Measurements from ENCODE around the gene TUBB1.

Gene TUBB1

DNA sequence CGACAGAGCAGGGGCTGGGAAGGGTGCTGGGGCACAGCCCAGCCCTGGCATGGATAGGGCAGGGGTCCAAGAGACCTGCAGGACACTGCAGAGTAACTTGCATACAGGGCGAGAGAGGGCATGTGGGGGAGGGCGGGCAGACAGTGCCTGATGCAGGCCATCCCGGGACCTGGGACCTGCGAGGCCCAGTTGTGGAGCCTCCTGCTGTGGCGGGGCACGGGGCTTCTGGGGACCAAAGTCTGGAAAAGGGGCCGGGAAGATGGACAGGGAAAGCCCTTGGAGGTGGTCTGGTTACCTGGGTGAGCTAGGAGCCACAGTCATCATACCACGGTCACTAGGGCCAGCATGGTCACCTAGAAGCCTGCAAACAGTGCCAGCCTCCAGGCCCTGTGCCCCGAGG, 412 bp upstream of the TUBB1 start:
- Histone ChIP-seq H3K36me3 (replicated peaks) (peaks cover 11% of the 10 kb centered on the region), H3K4me3 (ENCODE audit: low read depth, low read length) (no peak overlapping the region), H3K27ac (no peak overlapping the region), H3K27me3 (replicated peaks) (no peaks in the 10 kb centered on the region)
- in situ Hi-C loops (cut with HindIII; ENCODE audit: low pct_ligation_motif_present, low sequenced_read_pairs), result no loop called here
- DNase-seq, result no peak
- TF ChIP-seq, protein P1, sequence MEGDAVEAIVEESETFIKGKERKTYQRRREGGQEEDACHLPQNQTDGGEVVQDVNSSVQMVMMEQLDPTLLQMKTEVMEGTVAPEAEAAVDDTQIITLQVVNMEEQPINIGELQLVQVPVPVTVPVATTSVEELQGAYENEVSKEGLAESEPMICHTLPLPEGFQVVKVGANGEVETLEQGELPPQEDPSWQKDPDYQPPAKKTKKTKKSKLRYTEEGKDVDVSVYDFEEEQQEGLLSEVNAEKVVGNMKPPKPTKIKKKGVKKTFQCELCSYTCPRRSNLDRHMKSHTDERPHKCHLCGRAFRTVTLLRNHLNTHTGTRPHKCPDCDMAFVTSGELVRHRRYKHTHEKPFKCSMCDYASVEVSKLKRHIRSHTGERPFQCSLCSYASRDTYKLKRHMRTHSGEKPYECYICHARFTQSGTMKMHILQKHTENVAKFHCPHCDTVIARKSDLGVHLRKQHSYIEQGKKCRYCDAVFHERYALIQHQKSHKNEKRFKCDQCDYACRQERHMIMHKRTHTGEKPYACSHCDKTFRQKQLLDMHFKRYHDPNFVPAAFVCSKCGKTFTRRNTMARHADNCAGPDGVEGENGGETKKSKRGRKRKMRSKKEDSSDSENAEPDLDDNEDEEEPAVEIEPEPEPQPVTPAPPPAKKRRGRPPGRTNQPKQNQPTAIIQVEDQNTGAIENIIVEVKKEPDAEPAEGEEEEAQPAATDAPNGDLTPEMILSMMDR (IDR thresholded peaks at IDR 0.05; ENCODE audit: low read depth, low read length, missing control alignments), result no peak

DNA sequence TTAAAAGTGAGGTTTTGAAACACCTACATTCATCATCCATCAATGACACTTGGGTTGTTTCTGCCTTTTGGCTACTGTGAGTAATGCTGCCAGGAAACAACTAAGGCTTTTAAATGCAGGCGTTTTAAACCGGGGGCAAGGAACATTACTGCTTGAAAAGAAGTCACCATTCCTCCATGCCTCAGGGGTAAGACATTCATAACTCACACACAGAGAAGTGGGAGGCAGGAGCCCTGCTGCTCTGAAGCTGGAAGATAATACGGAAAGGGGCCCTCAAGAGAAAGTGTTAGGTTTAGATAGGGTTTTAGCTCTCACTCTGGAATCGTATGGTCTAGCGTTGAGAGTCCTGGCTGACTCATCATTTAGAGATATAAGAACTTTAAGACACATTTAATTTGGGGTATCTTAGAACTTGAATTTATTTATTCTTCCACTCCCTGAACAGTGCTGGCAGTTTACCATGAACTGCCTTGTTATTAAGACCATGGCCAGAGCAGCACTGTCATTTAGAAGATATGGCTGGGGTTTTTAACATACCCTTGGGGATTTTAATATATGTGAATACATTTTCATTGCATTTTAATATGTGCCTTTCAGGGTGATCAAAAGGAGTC, 1.8 kb downstream of the TUBB1 start:
- TF ChIP-seq, protein P1 (IDR thresholded peaks at IDR 0.05; ENCODE audit: low read depth, low read length, missing control alignments), result no peak
- Histone ChIP-seq H3K4me3 (ENCODE audit: low read depth, low read length) (no peak overlapping the region), H3K27me3 (replicated peaks) (no peaks in the 10 kb centered on the region), H3K36me3 (replicated peaks) (peaks cover 28% of the 10 kb centered on the region), H3K27ac (no peak overlapping the region)
- in situ Hi-C loops (cut with HindIII; ENCODE audit: low pct_ligation_motif_present, low sequenced_read_pairs), result no loop called here
- peak; percentile 20 for DNase-seq

DNA sequence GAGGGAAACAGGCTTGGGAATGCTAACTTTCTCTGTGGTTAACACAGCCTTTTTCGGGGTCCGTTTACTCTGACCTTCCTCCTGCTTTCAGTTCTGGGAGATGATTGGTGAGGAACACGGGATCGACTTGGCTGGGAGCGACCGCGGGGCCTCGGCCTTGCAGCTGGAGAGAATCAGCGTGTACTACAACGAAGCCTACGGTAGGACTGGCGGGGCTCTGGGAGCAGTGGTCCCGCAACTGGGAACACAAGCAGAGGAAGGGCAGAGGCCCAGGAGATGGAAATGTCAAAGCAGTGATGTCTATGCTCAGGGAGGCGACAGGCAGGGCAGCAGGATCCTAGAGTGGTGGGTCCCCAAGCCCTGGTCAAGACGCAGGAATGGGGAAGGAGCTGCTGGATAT, 3.5 kb downstream of the TUBB1 start:
- Histone ChIP-seq H3K27me3 (replicated peaks) (no peaks in the 10 kb centered on the region), H3K36me3 (replicated peaks) (peaks cover 37% of the 10 kb centered on the region), H3K4me3 (ENCODE audit: low read depth, low read length) (no peak overlapping the region), H3K27ac (no peak overlapping the region)
- no peak for DNase-seq
- TF ChIP-seq, protein P1 (IDR thresholded peaks at IDR 0.05; ENCODE audit: low read depth, low read length, missing control alignments), result no peak
- in situ Hi-C loops (cut with HindIII; ENCODE audit: low pct_ligation_motif_present, low sequenced_read_pairs), result no loop called here

DNA sequence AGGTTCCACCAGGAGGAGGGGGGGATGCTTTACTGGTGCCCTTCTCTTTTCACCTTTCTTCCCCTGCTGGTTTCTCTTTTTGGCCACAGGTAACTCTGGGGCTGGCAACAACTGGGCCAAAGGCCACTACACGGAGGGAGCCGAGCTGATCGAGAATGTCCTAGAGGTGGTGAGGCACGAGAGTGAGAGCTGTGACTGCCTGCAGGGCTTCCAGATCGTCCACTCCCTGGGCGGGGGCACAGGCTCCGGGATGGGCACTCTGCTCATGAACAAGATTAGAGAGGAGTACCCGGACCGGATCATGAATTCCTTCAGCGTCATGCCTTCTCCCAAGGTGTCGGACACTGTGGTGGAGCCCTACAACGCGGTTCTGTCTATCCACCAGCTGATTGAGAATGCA, 4.4 kb downstream of the TUBB1 start:
- H3K27me3 ChIP-seq (replicated peaks), result no peaks in the 10 kb centered on the region
- H3K27ac ChIP-seq, result no peak overlapping the region
- H3K36me3 ChIP-seq (replicated peaks), result peaks cover 40% of the 10 kb centered on the region
- in situ Hi-C loops (cut with HindIII; ENCODE audit: low pct_ligation_motif_present, low sequenced_read_pairs), result no loop called here
- TF ChIP-seq, protein P1 (IDR thresholded peaks at IDR 0.05; ENCODE audit: low read depth, low read length, missing control alignments), result no peak
- DNase-seq, result no peak
- H3K4me3 ChIP-seq (ENCODE audit: low read depth, low read length), result no peak overlapping the region

DNA sequence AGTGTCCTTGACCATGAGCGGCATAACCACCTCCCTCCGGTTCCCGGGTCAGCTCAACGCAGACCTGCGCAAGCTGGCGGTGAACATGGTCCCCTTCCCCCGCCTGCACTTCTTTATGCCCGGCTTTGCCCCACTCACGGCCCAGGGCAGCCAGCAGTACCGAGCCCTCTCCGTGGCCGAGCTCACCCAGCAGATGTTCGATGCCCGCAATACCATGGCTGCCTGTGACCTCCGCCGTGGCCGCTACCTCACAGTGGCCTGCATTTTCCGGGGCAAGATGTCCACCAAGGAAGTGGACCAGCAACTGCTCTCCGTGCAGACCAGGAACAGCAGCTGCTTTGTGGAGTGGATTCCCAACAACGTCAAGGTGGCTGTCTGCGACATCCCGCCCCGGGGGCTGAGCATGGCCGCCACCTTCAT, 4.9 kb downstream of the TUBB1 start:
- Histone ChIP-seq H3K27ac (no peak overlapping the region), H3K36me3 (replicated peaks) (peaks cover 44% of the 10 kb centered on the region), H3K4me3 (ENCODE audit: low read depth, low read length) (no peak overlapping the region), H3K27me3 (replicated peaks) (no peaks in the 10 kb centered on the region)
- no peak for DNase-seq
- in situ Hi-C loops (cut with HindIII; ENCODE audit: low pct_ligation_motif_present, low sequenced_read_pairs), result no loop called here
- TF ChIP-seq, protein P1 (IDR thresholded peaks at IDR 0.05; ENCODE audit: low read depth, low read length, missing control alignments), result no peak

DNA sequence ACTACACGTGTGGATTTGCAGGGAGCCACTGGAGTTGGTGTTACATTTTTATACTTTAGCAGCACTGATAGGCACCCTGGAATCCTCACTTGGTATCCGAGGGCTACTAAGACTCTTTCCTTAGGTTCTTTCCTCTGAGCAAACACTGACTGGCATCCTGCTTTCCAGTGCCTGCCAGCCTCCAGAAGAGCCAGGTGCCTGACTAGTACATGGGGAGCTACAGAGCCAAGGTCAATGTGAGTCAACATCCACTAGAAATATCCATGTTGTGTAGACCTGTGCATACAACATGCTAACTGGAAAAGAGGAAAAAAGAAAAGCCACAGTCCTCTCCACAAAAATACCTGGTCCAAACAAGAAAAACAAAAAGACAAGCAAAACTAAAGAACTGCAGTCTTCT, 5.9 kb downstream of the TUBB1 start:
- Histone ChIP-seq H3K36me3 (replicated peaks) (peaks cover 50% of the 10 kb centered on the region), H3K4me3 (ENCODE audit: low read depth, low read length) (no peak overlapping the region), H3K27ac (no peak overlapping the region), H3K27me3 (replicated peaks) (no peaks in the 10 kb centered on the region)
- in situ Hi-C loops (cut with HindIII; ENCODE audit: low pct_ligation_motif_present, low sequenced_read_pairs), result no loop called here
- TF ChIP-seq, protein P1 (IDR thresholded peaks at IDR 0.05; ENCODE audit: low read depth, low read length, missing control alignments), result no peak
- DNase-seq, result no peak
